DND-41 (cell line): Measurements from ENCODE around the gene SLCO2A1.

Experiments
- ATAC-seq: fragments of 200-7000 bp; cut with Tn5 transposase; 3 replicates; pipeline ENCODE4 v1.9.1; 2021; ENCODE audit warnings: low read depth; ENCODE audit not compliant: insufficient read depth
- DNase-seq: peaks from one replicate; pipeline ENCODE4 v3.0.0-alpha.2; 2020
- H2AFZ ChIP-seq: 2 replicates; pipeline ENCODE4 v1.6.0; 2012; ENCODE audit warnings: low read depth, low read length
- H3K27ac ChIP-seq: 2 replicates; pipeline ENCODE4 v1.5.1; 2012; ENCODE audit warnings: low read length, inconsistent platforms
- H3K27me3 ChIP-seq: fragments of 200-600 bp; sonication (generic); 2 replicates; pipeline ENCODE4 v1.6.0; 2012; ENCODE audit warnings: low read length, mild to moderate bottlenecking, inconsistent platforms; ENCODE audit not compliant: insufficient read depth, poor library complexity
- H3K36me3 ChIP-seq: 2 replicates; pipeline ENCODE4 v1.5.1; 2012; ENCODE audit warnings: low read length, inconsistent platforms; ENCODE audit not compliant: insufficient read depth
- H3K4me1 ChIP-seq: 2 replicates; pipeline ENCODE4 v1.5.1; 2012; ENCODE audit warnings: mild to moderate bottlenecking, low read length; ENCODE audit not compliant: insufficient read depth
- H3K4me2 ChIP-seq: 2 replicates; pipeline ENCODE4 v1.6.0; 2012; ENCODE audit warnings: mild to moderate bottlenecking, moderate library complexity, low read length, inconsistent platforms; ENCODE audit not compliant: insufficient read depth
- H3K4me3 ChIP-seq, 2 experiments: fragments of 200-600 bp in 1 of 2; shearing (Covaris generic) in 1 of 2; 2 replicates each; pipeline ENCODE4 v1.5.1; 2012 to 2016; ENCODE audit warnings: inconsistent platforms in 2 of 2, low read length in 2 of 2, mild to moderate bottlenecking in 2 of 2, low read depth in 1 of 2, moderate library complexity in 1 of 2
- H3K79me2 ChIP-seq: 2 replicates; pipeline ENCODE4 v1.6.0; 2012; ENCODE audit warnings: low read length, inconsistent platforms; ENCODE audit not compliant: insufficient read depth
- H3K9ac ChIP-seq: 2 replicates; pipeline ENCODE4 v1.6.0; 2012; ENCODE audit warnings: low read depth, mild to moderate bottlenecking, inconsistent platforms, low read length, moderate library complexity
- H3K9me3 ChIP-seq: 2 replicates; pipeline ENCODE4 v1.5.1; 2012; ENCODE audit warnings: low read length, moderate library complexity, mild to moderate bottlenecking, inconsistent platforms; ENCODE audit not compliant: insufficient read depth, severe bottlenecking
- H4K20me1 ChIP-seq: 2 replicates; pipeline ENCODE4 v1.6.0; 2012; ENCODE audit warnings: low read length; ENCODE audit not compliant: insufficient read depth
- EZH2 ChIP-seq: IDR thresholded peaks from 3 replicates; pipeline ENCODE4 v1.6.1; 2012; ENCODE audit warnings: borderline replicate concordance, low read depth, mild to moderate bottlenecking, moderate library complexity, low read length, inconsistent platforms; ENCODE audit not compliant: severe bottlenecking
- TF ChIP-seq, protein P1 (sequence below): IDR thresholded peaks from 2 replicates; pipeline ENCODE4 v1.5.1; 2012; ENCODE audit warnings: borderline replicate concordance, low read length, moderate library complexity, mild to moderate bottlenecking; ENCODE audit not compliant: poor library complexity, severe bottlenecking; ENCODE audit errors: extremely low read depth

Gene SLCO2A1

DNA sequence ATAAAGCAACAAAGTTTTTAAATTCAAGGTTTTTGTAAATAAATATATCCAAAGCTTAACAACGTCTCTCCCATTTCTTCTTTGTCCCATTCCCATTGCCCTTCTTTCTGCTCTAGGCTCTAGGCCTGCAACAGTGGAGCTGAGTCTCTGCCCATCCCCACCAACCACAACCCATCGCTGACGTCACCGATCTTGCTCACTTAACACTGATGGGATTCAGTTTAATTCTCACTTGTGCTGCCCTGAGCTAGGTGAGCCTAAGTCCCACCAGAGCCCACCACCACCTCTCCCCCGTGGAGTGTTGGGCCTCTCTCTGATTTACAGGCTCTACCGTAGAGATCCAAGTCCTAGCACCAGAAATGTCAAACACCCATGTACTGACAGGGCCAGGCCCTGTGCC is 72.7 kb downstream of the SLCO2A1 start:
- ATAC-seq (no peak), DNase-seq (no peak)
- no peak overlapping the region for H2AFZ ChIP-seq
- no peaks in the 10 kb centered on the region for H3K4me1 ChIP-seq
- no peak overlapping the region for H3K27ac ChIP-seq
- no peaks in the 10 kb centered on the region for H3K27me3 ChIP-seq
- no peaks in the 10 kb centered on the region for H3K9me3 ChIP-seq
- H3K4me3 ChIP-seq, result no peak overlapping the region
- TF ChIP-seq, protein P1, sequence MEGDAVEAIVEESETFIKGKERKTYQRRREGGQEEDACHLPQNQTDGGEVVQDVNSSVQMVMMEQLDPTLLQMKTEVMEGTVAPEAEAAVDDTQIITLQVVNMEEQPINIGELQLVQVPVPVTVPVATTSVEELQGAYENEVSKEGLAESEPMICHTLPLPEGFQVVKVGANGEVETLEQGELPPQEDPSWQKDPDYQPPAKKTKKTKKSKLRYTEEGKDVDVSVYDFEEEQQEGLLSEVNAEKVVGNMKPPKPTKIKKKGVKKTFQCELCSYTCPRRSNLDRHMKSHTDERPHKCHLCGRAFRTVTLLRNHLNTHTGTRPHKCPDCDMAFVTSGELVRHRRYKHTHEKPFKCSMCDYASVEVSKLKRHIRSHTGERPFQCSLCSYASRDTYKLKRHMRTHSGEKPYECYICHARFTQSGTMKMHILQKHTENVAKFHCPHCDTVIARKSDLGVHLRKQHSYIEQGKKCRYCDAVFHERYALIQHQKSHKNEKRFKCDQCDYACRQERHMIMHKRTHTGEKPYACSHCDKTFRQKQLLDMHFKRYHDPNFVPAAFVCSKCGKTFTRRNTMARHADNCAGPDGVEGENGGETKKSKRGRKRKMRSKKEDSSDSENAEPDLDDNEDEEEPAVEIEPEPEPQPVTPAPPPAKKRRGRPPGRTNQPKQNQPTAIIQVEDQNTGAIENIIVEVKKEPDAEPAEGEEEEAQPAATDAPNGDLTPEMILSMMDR, result no peak
- no peak for TF ChIP-seq EZH2
- no peaks in the 10 kb centered on the region for H3K36me3 ChIP-seq
- H4K20me1 ChIP-seq, result no peaks in the 10 kb centered on the region
- no peak overlapping the region for H3K4me2 ChIP-seq
- H3K9ac ChIP-seq, result no peak overlapping the region
- H3K79me2 ChIP-seq, result no peaks in the 10 kb centered on the region

DNA sequence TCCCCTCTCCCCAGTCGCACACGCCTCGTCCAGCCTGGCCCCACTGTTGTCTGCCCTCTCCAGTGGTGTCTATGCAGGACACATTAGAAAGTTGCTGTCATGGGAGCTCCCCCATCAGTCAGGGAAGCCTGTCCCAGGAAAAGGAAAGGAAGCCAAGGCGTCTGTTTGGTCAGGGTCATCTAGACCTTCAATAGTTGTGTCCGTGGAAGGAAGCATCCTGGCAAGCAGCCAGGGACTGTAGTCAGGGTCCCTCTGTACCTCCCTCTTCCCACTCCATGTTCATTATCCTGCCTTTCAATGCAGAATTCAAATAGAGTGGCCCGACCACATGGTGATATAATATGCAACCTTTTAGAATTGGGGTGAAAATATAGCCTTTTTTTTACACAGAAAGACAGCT is 73.4 kb downstream of the SLCO2A1 start:
- Histone ChIP-seq H4K20me1 (no peaks in the 10 kb centered on the region), H3K4me3 (no peak overlapping the region), H3K4me2 (no peak overlapping the region), H3K27ac (no peak overlapping the region), H3K9ac (no peak overlapping the region), H2AFZ (no peak overlapping the region), H3K4me1 (no peaks in the 10 kb centered on the region), H3K36me3 (no peaks in the 10 kb centered on the region), H3K9me3 (no peaks in the 10 kb centered on the region), H3K27me3 (peaks cover under 1% of the 10 kb centered on the region), H3K79me2 (no peaks in the 10 kb centered on the region)
- no peak for ATAC-seq
- no peak for DNase-seq
- TF ChIP-seq EZH2, result no peak

DNA sequence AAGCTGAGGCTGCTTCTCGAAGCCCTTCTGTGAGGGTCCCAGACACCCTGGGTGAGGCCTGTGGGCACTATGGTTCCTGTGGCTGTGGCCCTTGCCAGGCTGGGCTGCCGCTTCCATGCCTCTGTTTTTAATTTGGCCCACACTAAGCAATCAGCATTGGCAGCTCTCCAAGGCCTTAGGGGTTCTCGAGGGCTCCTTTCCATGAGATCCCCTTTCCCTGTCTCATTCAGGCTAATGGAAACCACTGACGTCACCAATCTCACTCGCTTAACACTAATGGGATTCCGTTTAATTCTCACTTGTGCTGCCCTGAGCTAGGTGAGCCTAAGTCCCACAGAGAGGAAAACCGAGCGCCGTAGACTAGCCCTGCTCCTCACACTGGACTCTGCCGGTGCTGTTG is 73.8 kb downstream of the SLCO2A1 start:
- Histone ChIP-seq H3K4me2 (no peak overlapping the region), H3K79me2 (no peaks in the 10 kb centered on the region), H3K9ac (no peak overlapping the region), H3K27ac (no peak overlapping the region), H2AFZ (no peak overlapping the region), H4K20me1 (no peaks in the 10 kb centered on the region), H3K4me3 (no peak overlapping the region), H3K36me3 (no peaks in the 10 kb centered on the region), H3K4me1 (no peaks in the 10 kb centered on the region), H3K9me3 (no peaks in the 10 kb centered on the region), H3K27me3 (peaks cover 2% of the 10 kb centered on the region)
- no peak for TF ChIP-seq EZH2
- TF ChIP-seq, protein P1, result no peak
- DNase-seq (no peak), ATAC-seq (no peak)

DNA sequence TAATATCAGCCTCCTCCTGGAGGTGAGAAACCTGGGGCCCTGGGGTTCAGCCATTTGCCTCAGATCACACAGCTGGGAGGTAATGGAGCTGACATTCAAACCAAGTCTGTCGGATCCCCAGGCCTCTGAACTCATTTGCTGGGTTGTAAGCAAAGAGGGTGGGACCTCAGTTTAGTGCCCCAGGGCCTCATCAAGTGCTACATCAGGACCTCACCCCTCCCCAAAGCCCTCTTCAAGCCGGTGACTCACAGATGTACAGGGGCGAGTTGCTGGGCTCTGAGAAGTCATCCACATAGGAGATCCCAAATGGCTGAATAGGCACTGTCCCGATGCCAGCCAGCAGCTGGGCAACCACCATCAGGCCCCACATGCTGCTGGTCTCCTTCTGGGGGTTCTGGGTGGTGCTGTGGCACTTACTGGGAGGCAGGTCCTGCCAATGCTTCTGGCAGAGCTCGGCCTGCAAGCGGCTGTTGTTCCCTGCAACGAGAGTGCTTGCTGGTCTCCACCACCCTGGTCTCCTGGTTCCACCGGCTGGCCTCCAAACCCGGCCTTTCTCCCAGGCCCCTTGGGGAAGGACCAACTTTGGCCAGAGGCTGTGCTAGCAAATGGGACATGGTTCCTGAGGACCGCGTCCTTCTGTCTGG is 74.9 kb downstream of the SLCO2A1 start:
- Histone ChIP-seq H4K20me1 (no peaks in the 10 kb centered on the region), H3K9ac (no peak overlapping the region), H2AFZ (no peak overlapping the region), H3K27ac (no peak overlapping the region), H3K36me3 (no peaks in the 10 kb centered on the region), H3K4me3 (no peak overlapping the region), H3K4me1 (no peaks in the 10 kb centered on the region), H3K79me2 (no peaks in the 10 kb centered on the region), H3K27me3 (peaks cover 2% of the 10 kb centered on the region), H3K4me2 (no peak overlapping the region), H3K9me3 (no peaks in the 10 kb centered on the region)
- ATAC-seq (no peak), DNase-seq (no peak)
- TF ChIP-seq EZH2, result no peak
- TF ChIP-seq, protein P1, result no peak
